Tibial nerve (tissue), 4 donors: ENCODE measurements around the gene LHPP. TPM values are rescaled to one million over a fixed set of nuclear protein-coding genes. Genes with fewer than 3 reads are reported as not detected.

Source experiments
- DNase-seq, 2 donors: peaks; one replicate each; pipeline ENCODE4 v3.0.0-alpha.2; 2019; ENCODE audit warnings: low spot score in 2 of 2
- H3K27ac ChIP-seq, 4 donors: fragments of 200-600 bp; sonication (generic) in 3 of 4; one replicate each; pipeline ENCODE4 v1.5.1; 2017 to 2019; ENCODE audit warnings: mild to moderate bottlenecking in 1 of 4
- H3K27me3 ChIP-seq, 2 donors: fragments of 200-600 bp; sonication (generic) in 1 of 2; one replicate each; pipeline versions ENCODE4 v1.5.1 to v1.6.0; 2017 to 2019
- H3K36me3 ChIP-seq, 3 donors: fragments of 200-600 bp; sonication (generic); one replicate each; pipeline ENCODE4 v1.5.1; 2018 to 2019
- H3K4me1 ChIP-seq, 4 donors: fragments of 200-600 bp; sonication (generic) in 3 of 4; one replicate each; pipeline ENCODE4 v1.5.1; 2017 to 2019
- H3K4me3 ChIP-seq, 4 donors: fragments of 200-600 bp; sonication (generic) in 3 of 4; one replicate each; pipeline ENCODE4 v1.5.1; 2017 to 2019; ENCODE audit warnings: mild to moderate bottlenecking in 1 of 4, moderate library complexity in 1 of 4
- H3K9me3 ChIP-seq, 4 donors: fragments of 200-600 bp; sonication (generic) in 3 of 4; one replicate each; pipeline ENCODE4 v1.5.1; 2017 to 2019
- CTCF ChIP-seq, 5 experiments: fragments of 200-600 bp in 3 of 5; fragments of 450-650 bp in 2 of 5; sonication (generic) in 3 of 5; IDR thresholded peaks; one replicate each; pipeline ENCODE4 v1.5.1; 2016 to 2019; ENCODE audit warnings: antibody characterized with exemption in 5 of 5, mild to moderate bottlenecking in 3 of 5, moderate library complexity in 2 of 5
- EP300 ChIP-seq, 2 donors: sonication (generic); formaldehyde crosslinking; IDR thresholded peaks; one replicate each; pipeline ENCODE4 v1.6.1; 2017; ENCODE audit warnings: antibody characterized with exemption in 2 of 2, mild to moderate bottlenecking in 1 of 2
- POLR2A ChIP-seq, 2 donors: fragments of 450-650 bp; IDR thresholded peaks; one replicate each; pipeline ENCODE4 v1.6.1; 2017; ENCODE audit warnings: antibody characterized with exemption in 2 of 2, mild to moderate bottlenecking in 2 of 2, moderate library complexity in 2 of 2
- WGBS, 2 donors: methylation state at CpG; one replicate each; pipeline ENCODE4 v1.1.5; 2018; 5-methylcytosine and 5-hydroxymethylcytosine counted together
- total RNA-seq, 4 donors: library from RNA; depleted of rRNA; stranded (reverse); fragments of >200 nt; gene quantifications; one replicate each; pipeline ENCODE4 v1.1.0, GENCODE V29; 2016

The LHPP gene
- total RNA-seq, 4 donors from 2014 or later: 25.5 to 211 (median 123) TPM

GRCh38 chr10:124644236-124644635 lies 182.6 kb downstream of the LHPP start:
- Histone ChIP-seq H3K4me3 (no peak overlapping the region), H3K9me3 (no peaks in the 10 kb centered on the region), H3K27ac (peak overlapping the region in 3 of 4 donors; percentile 15 to 91 (median 82)), H3K36me3 (no peaks in the 10 kb centered on the region), H3K27me3 (no peaks in the 10 kb centered on the region), H3K4me1 (peaks cover 5 to 100% (median 96%) of the 10 kb centered on the region in 4 donors)
- no peak for DNase-seq
- no peak for TF ChIP-seq EP300 (IDR thresholded peaks at IDR 0.05)
- no peak for TF ChIP-seq POLR2A (IDR thresholded peaks at IDR 0.05)
- no peak for TF ChIP-seq CTCF (IDR thresholded peaks at IDR 0.05)
- WGBS, 2 donors: 64 to 84% methylated on average over 4 of the region's 4 CpGs

DNA sequence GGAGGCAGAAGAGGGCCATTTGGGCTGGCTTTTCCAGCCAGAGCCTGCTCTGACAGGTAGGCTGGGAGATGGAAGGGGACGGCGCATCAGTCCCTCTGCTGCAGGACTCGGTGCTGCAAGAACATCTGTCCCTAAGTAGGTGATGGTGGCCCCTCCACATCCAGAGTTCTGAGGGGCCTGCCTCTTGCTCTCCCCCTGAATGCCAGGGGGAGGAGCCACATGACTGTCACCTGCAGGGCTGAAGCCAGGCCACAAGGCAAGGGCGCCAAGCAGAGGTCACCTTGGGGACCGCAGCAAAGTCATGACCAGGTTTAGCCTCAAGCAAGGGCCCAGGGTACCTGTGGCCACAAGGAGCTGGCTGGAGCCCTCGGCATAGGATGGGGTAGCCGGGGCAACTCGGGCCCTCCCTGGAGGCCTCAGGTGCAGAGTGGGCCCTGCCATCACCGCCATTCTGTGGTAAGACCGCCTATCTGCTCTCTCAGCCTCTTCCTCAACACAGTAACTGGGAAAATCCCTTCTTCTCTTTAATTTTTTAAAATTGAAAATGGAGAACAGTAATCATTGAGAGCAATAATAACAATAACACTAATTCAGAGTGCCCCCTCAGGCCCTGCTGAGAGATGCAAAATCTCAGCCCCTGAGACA lies 183.3 kb downstream of the LHPP start:
- Histone ChIP-seq H3K4me1 (peaks cover 5 to 100% (median 97%) of the 10 kb centered on the region in 4 donors), H3K4me3 (no peak overlapping the region), H3K9me3 (no peaks in the 10 kb centered on the region), H3K36me3 (no peaks in the 10 kb centered on the region), H3K27me3 (no peaks in the 10 kb centered on the region), H3K27ac (peak overlapping the region; percentile 15 to 91 (median 62))
- WGBS, 2 donors: 93% methylated on average over 9 to 10 of the region's 10 CpGs
- no peak for DNase-seq
- TF ChIP-seq POLR2A (IDR thresholded peaks at IDR 0.05): no peak
- TF ChIP-seq CTCF (IDR thresholded peaks at IDR 0.05): no peak
- no peak for TF ChIP-seq EP300 (IDR thresholded peaks at IDR 0.05)

- peaks cover 5 to 100% (median 94%) of the 10 kb centered on the region in 4 donors for H3K4me1 ChIP-seq
- no peak for DNase-seq
- no peak overlapping the region for H3K4me3 ChIP-seq
- WGBS, 2 donors: 80 to 81% methylated on average over 12 to 13 of the region's 13 CpGs
- no peaks in the 10 kb centered on the region for H3K36me3 ChIP-seq
- TF ChIP-seq CTCF (IDR thresholded peaks at IDR 0.05): no peak
- no peak for TF ChIP-seq EP300 (IDR thresholded peaks at IDR 0.05)
- TF ChIP-seq POLR2A (IDR thresholded peaks at IDR 0.05): no peak
- H3K27me3 ChIP-seq: no peaks in the 10 kb centered on the region
- peak overlapping the region; percentile 41 to 91 (median 82) for H3K27ac ChIP-seq
- no peaks in the 10 kb centered on the region for H3K9me3 ChIP-seq
Measured at GRCh38 chr10:124645467-124646095, 184.0 kb downstream of the LHPP start.

DNA sequence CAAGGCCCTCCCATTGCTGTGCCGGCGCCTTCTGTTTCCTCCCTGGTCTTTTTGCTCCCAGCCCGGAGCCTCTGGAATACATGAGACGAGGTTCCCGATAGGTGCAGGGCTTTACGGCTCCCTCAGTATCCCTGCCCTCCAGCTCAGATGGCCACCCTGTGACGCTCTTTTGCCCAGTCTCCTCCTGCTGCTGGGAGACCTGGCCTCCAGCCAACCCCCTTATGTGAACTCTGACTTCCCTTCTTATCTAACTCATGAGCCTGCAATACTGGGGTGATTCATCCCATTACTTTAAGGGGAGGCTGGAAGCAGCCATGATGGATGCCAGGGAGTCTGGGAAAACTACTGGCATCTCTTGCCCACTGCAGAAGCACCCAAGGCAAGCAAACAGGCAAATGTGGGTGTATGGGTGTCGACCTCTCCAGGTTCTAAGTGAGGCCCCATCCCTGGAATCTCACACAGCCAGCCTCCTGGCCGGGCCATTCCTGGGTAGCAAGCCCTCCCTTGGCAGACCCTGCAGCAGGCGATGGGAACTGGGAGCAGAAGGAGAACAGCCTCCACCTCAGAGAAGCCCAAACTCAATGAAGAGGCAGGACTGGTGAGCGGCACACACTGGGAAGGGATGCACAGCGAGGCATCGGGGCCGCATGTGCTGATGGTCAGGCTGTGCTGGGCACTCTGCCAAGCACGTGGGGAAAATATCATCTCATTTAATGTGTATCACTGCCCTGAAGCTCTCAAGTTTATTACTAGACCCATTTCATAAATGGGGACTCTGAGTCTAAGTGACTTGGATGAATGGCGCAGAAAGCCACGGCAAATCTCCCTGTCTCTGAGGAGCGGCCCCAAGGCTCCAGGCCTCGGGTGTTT lies 185.1 kb downstream of the LHPP start:
- H3K4me1 ChIP-seq: peaks cover 5 to 100% (median 92%) of the 10 kb centered on the region in 4 donors
- no peak overlapping the region for H3K4me3 ChIP-seq
- WGBS, 2 donors: 55 to 57% methylated on average over 19 of the region's 19 CpGs
- no peak for TF ChIP-seq CTCF (IDR thresholded peaks at IDR 0.05)
- TF ChIP-seq EP300 (IDR thresholded peaks at IDR 0.05): peak in 1 of 2 donors; percentile 77
- no peak for TF ChIP-seq POLR2A (IDR thresholded peaks at IDR 0.05)
- no peaks in the 10 kb centered on the region for H3K9me3 ChIP-seq
- no peaks in the 10 kb centered on the region for H3K27me3 ChIP-seq
- peak; percentile 82 to 86 for DNase-seq
- peak overlapping the region; percentile 41 to 91 (median 82) for H3K27ac ChIP-seq
- H3K36me3 ChIP-seq: no peaks in the 10 kb centered on the region
